CD4-positive, alpha-beta T cell treated with Interferon gamma for 1 hour (primary cell): ENCODE measurements around the gene SDK1.
"Not testable (repeated sequence)": the region's sequence is repeated elsewhere in the genome, so short reads cannot be mapped to it uniquely, and the experiment has no call there.

Experiments
- DNase-seq: peaks from one replicate; pipeline ENCODE4 v3.0.0-alpha.2; 2020

The SDK1 gene

GRCh38 chr7:4091767-4092166, 790.7 kb downstream of the SDK1 start:
- DNase-seq = no peak

DNA sequence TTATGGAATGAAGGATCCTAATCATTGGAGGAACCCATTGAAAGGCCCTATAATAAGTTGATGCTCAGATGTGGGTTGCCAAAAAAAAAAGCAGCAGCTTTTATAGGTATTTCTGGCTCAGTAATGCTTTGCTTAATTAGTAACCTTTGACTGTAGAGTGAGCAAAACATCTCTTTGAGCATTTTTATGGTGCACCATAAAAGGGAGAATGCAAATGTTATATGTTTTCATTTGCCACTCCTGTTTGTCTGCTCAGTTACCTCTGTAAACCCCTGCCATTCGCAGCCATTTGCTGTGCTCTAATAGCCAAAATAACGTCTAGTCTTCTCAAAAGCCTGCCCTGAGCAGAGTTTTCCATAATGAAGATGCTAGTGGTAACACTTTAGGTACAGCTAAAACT, 792.0 kb downstream of the SDK1 start:
- no peak for DNase-seq

- no peak for DNase-seq
These were observed 792.4 kb downstream of the SDK1 start for GRCh38 chr7:4093483-4093882.

DNA sequence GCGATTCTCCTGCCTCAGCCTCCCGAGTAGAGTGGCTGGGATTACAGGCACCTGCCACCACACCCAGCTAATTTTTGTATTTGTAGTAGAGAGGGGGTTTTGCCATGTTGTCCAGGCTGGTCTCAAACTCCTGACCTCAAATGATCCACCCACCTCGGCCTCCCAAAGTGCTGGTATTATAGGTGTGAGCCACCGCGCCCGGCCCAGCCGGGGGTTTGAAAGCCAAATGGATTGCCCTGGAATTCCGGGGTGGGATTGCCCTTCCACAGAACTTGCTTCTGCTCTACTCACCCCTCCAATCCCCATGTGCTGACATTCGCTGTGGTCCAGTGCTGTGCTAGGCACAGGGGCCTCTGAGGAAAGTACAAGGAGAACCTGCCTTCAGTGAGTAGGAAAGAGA, 793.1 kb downstream of the SDK1 start:
- DNase-seq = not testable (repeated sequence)

- no peak for DNase-seq
These were observed 796.1 kb downstream of the SDK1 start for GRCh38 chr7:4097001-4097609.

GRCh38 chr7:4098169-4098568, 797.1 kb downstream of the SDK1 start:
- no peak for DNase-seq

GRCh38 chr7:4099651-4100050, 798.6 kb downstream of the SDK1 start:
- no peak for DNase-seq

GRCh38 chr7:4100148-4100547, 799.1 kb downstream of the SDK1 start:
- DNase-seq = no peak

DNA sequence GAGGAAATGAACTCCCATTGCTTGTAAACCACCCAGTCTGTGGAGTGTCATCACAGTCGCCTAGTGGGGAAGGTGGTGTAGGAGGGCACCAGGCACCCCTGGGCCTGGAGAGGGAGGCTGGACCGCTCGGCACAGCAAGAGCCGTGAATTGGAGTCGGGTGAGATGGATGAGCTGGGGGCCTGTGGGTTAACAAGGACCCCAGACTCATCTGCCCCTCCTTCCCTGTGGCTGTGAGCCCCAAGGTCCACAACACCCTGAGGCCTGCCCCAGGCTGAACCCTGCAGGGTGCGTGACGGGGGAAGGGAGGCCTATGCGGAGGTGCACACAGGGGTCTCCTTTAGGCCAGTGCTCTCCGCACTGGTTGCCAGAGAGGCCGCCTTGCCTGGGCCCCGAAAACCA, 799.6 kb downstream of the SDK1 start:
- no peak for DNase-seq

DNA sequence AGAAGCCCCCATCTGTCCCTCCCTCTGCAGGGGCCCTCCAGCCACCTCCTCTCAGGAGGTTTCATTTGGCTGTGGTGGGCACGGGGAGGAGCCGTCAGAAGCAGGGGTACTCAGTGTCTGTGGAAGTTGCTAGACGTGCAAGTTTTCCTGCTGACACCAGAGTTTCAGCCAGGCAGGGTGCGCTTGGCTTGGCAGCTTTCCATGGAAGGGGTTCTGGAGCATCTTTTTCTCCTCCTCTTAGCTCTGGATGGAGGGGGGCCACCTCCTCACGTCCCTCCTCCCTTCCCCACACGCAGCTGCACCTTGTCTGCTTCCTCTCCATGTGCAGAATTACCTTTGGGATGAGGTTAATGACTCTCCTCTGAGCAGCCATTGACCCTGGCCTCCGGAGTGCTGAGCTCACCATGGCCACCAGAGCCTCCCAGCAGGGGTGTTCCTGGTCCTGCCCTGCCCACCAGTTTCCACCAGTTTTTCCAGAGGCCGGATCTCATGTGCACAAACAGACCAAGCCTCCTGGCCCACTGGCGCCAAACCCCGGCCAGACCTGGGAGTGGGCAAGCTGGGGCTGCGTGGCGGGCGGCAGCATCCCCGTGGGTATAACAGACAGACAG, 801.3 kb downstream of the SDK1 start:
- no peak for DNase-seq

GRCh38 chr7:4103352-4104091, 802.5 kb downstream of the SDK1 start:
- no peak for DNase-seq

DNA sequence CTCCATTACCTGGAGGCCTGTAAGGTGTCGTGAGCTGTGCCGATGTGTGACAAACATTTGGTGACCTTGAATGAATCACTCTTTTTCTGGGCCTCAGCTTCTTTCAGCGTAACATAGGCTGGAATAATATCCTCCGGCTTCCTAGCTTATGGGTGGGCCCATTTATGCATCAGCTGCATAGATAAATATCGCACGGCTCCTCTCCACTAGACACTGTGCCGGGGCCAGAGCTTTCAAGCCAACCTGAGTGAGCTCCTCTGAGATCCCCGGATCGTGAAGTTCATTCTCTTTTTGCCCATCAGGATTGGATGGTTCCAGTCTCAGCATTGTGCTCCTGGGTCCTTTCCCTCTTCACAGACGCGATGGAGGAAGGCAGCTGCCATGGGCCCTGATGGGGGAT, 806.8 kb downstream of the SDK1 start:
- no peak for DNase-seq

DNA sequence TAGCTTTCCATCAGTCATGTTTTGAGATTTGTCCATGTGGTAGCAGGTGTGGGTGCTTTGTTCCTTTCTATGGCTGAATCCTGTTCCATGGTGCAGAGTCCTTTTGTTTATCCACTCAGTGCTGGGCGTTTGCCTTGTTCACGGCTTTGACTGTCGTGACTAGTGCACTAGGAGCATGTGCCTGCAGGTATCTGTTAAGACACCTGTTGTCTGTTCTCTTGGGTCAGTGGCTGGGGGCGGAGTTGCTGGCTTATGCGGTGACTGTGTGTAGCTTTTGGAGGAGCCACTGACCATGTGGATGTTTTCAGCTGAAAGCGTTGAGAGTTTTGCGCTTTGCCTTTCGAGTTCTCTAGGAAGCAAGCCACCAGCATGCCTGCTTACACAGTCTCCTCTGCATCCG, 807.9 kb downstream of the SDK1 start:
- DNase-seq = no peak

GRCh38 chr7:4109481-4110110, 808.5 kb downstream of the SDK1 start:
- no peak for DNase-seq

- no peak for DNase-seq
These were observed 809.4 kb downstream of the SDK1 start for GRCh38 chr7:4110438-4110837.

- no peak for DNase-seq
These were observed 810.1 kb downstream of the SDK1 start for GRCh38 chr7:4111166-4111565.

GRCh38 chr7:4113271-4113670, 812.2 kb downstream of the SDK1 start:
- DNase-seq = no peak

- no peak for DNase-seq
These were observed 812.9 kb downstream of the SDK1 start for GRCh38 chr7:4113976-4114375.

DNA sequence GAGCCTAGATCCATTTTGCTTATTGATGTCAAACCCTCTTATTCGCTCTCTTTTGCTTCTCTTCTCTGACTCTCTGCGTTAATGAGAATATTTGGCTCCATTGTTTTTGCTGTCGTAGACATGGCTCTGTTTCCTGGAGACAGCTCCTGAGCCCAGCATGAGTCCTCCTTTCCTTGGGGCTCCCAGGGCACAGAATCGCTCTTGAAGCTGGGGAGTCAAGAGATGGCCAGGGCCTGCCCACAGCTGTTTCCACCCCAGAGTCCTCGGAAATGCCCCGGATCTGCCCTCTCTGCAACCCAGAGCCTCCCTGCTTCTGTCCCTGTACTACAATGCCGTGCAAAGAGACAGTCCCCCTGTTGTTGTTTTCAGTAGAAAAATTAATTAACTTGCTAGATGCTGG, 814.4 kb downstream of the SDK1 start:
- DNase-seq = no peak

DNA sequence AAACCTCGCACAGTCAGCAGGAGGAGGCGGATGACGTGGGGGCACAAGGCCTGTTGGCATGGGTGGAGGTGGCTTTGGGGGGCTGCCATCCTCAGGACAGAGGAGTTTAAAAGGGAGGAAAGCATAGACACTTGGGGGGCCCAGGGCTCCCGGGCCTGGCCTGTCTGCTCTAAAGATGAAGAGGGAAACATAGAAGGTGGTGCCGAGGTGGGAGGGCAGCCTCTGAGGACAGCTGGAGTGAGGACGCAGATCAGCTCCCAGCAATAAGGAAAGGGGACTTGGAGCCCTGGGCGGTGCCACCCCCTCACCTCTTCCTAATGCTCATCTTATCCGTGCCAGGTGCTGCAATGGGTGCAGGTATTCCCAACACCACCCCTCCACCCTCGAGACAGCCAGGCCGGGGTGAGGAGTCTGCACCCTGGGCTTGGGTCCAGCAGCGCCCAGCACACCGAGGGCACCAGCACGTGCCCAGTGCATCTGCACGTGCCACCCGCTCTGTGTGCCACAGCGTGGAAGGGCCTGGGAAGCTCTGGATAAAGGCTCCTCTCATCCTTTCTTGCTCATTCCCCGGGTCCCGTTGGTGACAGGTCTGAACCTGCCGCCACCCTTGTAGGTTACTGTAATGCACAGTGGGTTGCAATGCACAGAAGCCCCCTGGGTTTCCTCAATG, 815.0 kb downstream of the SDK1 start:
- no peak for DNase-seq

- no peak for DNase-seq
These were observed 818.8 kb downstream of the SDK1 start for GRCh38 chr7:4119848-4120247.

DNA sequence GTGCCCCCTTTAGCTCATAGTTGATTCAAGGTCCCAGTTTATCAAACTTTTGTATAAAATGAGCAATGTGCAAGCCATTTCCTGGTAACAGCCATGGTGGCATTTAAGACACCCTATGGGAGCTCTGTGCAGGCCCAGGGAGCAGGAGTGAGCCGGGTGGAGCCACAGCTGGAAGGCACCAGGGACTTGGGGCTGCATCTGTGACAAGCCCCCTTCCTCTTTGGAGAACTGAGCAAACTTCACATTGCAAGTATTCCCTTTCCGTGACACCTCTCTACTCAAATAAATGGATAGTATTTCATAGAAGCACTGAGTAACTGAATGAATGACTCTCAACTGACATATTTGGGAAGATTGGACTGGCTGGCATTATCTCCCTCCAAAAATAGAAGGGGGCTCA, 822.3 kb downstream of the SDK1 start:
- no peak for DNase-seq

DNA sequence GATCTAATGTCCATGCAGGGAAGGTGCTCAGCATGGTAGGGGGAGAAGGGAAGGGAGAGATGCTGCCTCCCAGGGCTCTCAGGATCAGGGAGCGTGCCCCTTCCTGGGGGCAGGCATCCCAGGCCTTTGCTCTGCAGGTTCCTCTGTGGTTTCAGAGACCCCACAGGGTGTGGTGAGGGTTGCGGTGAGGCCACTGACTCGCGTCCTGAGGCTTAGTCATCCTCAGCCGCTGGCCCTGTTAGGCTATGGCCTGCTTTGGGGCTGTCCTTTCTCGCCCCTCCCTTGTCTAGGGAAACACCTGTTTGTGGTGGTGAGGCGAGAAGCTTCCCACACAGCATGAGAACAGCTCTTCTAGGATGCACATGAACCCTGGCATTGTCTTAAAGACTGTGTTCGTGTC, 822.8 kb downstream of the SDK1 start:
- no peak for DNase-seq
